Central memory CD8-positive, alpha-beta T cell (primary cell): ENCODE measurements around the gene CYLD.

ENCODE experiments used
- ATAC-seq: fragments of 150-1000 bp; cut with Tn5 transposase; replicated peaks from 2 replicates; pipeline ENCODE4 v1.10.0; 2022; ENCODE audit warnings: mild to moderate bottlenecking, moderate FRiP score, moderate number of reproducible peaks; ENCODE audit not compliant: poor library complexity, severe bottlenecking; ENCODE audit errors: extremely low read depth
- DNase-seq, 2 donors: peaks; one replicate each; pipeline ENCODE4 v3.0.0; 2021; ENCODE audit warnings: low spot score in 2 of 2
- H3K27ac Mint-ChIP-seq: one replicate; pipeline ENCODE4 v1.8.0; 2022; ENCODE audit warnings: low read depth, mild to moderate bottlenecking, moderate library complexity, mixed read lengths
- H3K27me3 Mint-ChIP-seq: one replicate; pipeline ENCODE4 v1.8.0; 2022; ENCODE audit warnings: mixed read lengths
- H3K36me3 Mint-ChIP-seq: one replicate; pipeline ENCODE4 v1.8.0; 2022; ENCODE audit warnings: mild to moderate bottlenecking, moderate library complexity, mixed read lengths; ENCODE audit not compliant: insufficient read depth
- H3K4me1 Mint-ChIP-seq: one replicate; pipeline ENCODE4 v1.8.0; 2022; ENCODE audit warnings: mixed read lengths
- H3K4me3 Mint-ChIP-seq: one replicate; pipeline ENCODE4 v1.8.0; 2022; ENCODE audit warnings: mild to moderate bottlenecking, moderate library complexity, mixed read lengths
- H3K9me3 Mint-ChIP-seq: one replicate; pipeline ENCODE4 v1.8.0; 2022; ENCODE audit warnings: mixed read lengths

Gene CYLD

GRCh38 chr16:50781518-50781917 is 39.6 kb downstream of the CYLD start:
- Mint-ChIP-seq H3K27ac (peak overlapping the region; percentile 74), H3K36me3 (peaks cover 82% of the 10 kb centered on the region), H3K4me3 (peak overlapping the region; percentile 57), H3K27me3 (no peaks in the 10 kb centered on the region), H3K4me1 (peaks cover 36% of the 10 kb centered on the region), H3K9me3 (no peaks in the 10 kb centered on the region)
- ATAC-seq (peak; percentile 62), DNase-seq (no peak)

- peaks cover 69% of the 10 kb centered on the region for H3K36me3 Mint-ChIP-seq
- H3K9me3 Mint-ChIP-seq = peaks cover 5% of the 10 kb centered on the region
- no peak for ATAC-seq
- H3K27ac Mint-ChIP-seq = peak overlapping the region; percentile 52
- H3K4me3 Mint-ChIP-seq = no peak overlapping the region
- no peak for DNase-seq
- H3K27me3 Mint-ChIP-seq = no peaks in the 10 kb centered on the region
- H3K4me1 Mint-ChIP-seq = peaks cover 11% of the 10 kb centered on the region
Measured at GRCh38 chr16:50789757-50790156, 47.9 kb downstream of the CYLD start.

- Mint-ChIP-seq H3K9me3 (peaks cover 5% of the 10 kb centered on the region), H3K4me1 (peaks cover 11% of the 10 kb centered on the region)
Measured at GRCh38 chr16:50791522-50791921, 49.6 kb downstream of the CYLD start.

GRCh38 chr16:50796829-50797228 is 54.9 kb downstream of the CYLD start:
- no peaks in the 10 kb centered on the region for H3K27me3 Mint-ChIP-seq
- peak overlapping the region; percentile 29 for H3K27ac Mint-ChIP-seq
- H3K36me3 Mint-ChIP-seq = peaks cover 70% of the 10 kb centered on the region
- ATAC-seq (no peak), DNase-seq (no peak)
- H3K4me3 Mint-ChIP-seq = no peak overlapping the region
- H3K9me3 Mint-ChIP-seq = no peaks in the 10 kb centered on the region
- peaks cover 5% of the 10 kb centered on the region for H3K4me1 Mint-ChIP-seq

More at GRCh38 chr16:50791522-50791921, 49.6 kb downstream of the CYLD start:
- H3K27ac Mint-ChIP-seq = no peak overlapping the region
- DNase-seq = no peak
- no peak for ATAC-seq
- peaks cover 73% of the 10 kb centered on the region for H3K36me3 Mint-ChIP-seq
- no peak overlapping the region for H3K4me3 Mint-ChIP-seq
- H3K27me3 Mint-ChIP-seq = no peaks in the 10 kb centered on the region

- H3K27me3 Mint-ChIP-seq = no peaks in the 10 kb centered on the region
- peaks cover 5% of the 10 kb centered on the region for H3K4me1 Mint-ChIP-seq
- no peak overlapping the region for H3K4me3 Mint-ChIP-seq
- H3K36me3 Mint-ChIP-seq = peaks cover 65% of the 10 kb centered on the region
- ATAC-seq = no peak
- H3K9me3 Mint-ChIP-seq = no peaks in the 10 kb centered on the region
- H3K27ac Mint-ChIP-seq = peak overlapping the region; percentile 29
- no peak for DNase-seq
Measured at GRCh38 chr16:50797456-50797855, 55.6 kb downstream of the CYLD start.

GRCh38 chr16:50800074-50800473 is 58.2 kb downstream of the CYLD start:
- no peaks in the 10 kb centered on the region for H3K27me3 Mint-ChIP-seq
- peaks cover 5% of the 10 kb centered on the region for H3K4me1 Mint-ChIP-seq
- peaks cover 40% of the 10 kb centered on the region for H3K36me3 Mint-ChIP-seq
- H3K4me3 Mint-ChIP-seq = no peak overlapping the region
- no peaks in the 10 kb centered on the region for H3K9me3 Mint-ChIP-seq
- H3K27ac Mint-ChIP-seq = peak overlapping the region; percentile 70
- DNase-seq (no peak), ATAC-seq (no peak)

- Mint-ChIP-seq H3K36me3 (peaks cover 30% of the 10 kb centered on the region), H3K4me1 (peaks cover 10% of the 10 kb centered on the region), H3K9me3 (no peaks in the 10 kb centered on the region), H3K4me3 (no peak overlapping the region), H3K27ac (peak overlapping the region; percentile 70), H3K27me3 (no peaks in the 10 kb centered on the region)
- ATAC-seq = no peak
- no peak for DNase-seq
Measured at GRCh38 chr16:50801036-50801435, 59.1 kb downstream of the CYLD start.

- no peak for DNase-seq
- no peaks in the 10 kb centered on the region for H3K27me3 Mint-ChIP-seq
- ATAC-seq = no peak
Measured at GRCh38 chr16:50802000-50802399, 60.1 kb downstream of the CYLD start.

GRCh38 chr16:50802961-50803360 is 61.1 kb downstream of the CYLD start:
- DNase-seq (no peak), ATAC-seq (no peak)
- H3K4me3 Mint-ChIP-seq = no peak overlapping the region
- no peaks in the 10 kb centered on the region for H3K27me3 Mint-ChIP-seq
- peaks cover 16% of the 10 kb centered on the region for H3K36me3 Mint-ChIP-seq
- H3K4me1 Mint-ChIP-seq = peaks cover 8% of the 10 kb centered on the region
- no peaks in the 10 kb centered on the region for H3K9me3 Mint-ChIP-seq
- H3K27ac Mint-ChIP-seq = peak overlapping the region; percentile 26

More at GRCh38 chr16:50802000-50802399, 60.1 kb downstream of the CYLD start:
- Mint-ChIP-seq H3K27ac (no peak overlapping the region), H3K9me3 (no peaks in the 10 kb centered on the region), H3K4me3 (no peak overlapping the region), H3K4me1 (peaks cover 10% of the 10 kb centered on the region), H3K36me3 (peaks cover 24% of the 10 kb centered on the region)

GRCh38 chr16:50804290-50804907 is 62.5 kb downstream of the CYLD start:
- DNase-seq = no peak
- H3K36me3 Mint-ChIP-seq = peaks cover 6% of the 10 kb centered on the region
- H3K27ac Mint-ChIP-seq = peak overlapping the region; percentile 26
- peaks cover 8% of the 10 kb centered on the region for H3K4me1 Mint-ChIP-seq
- H3K4me3 Mint-ChIP-seq = no peak overlapping the region
- no peaks in the 10 kb centered on the region for H3K27me3 Mint-ChIP-seq
- ATAC-seq = no peak
- H3K9me3 Mint-ChIP-seq = no peaks in the 10 kb centered on the region

GRCh38 chr16:50806099-50807062 is 64.5 kb downstream of the CYLD start:
- peak overlapping the region; percentile 33 for H3K4me3 Mint-ChIP-seq
- peaks cover 8% of the 10 kb centered on the region for H3K4me1 Mint-ChIP-seq
- H3K9me3 Mint-ChIP-seq = no peaks in the 10 kb centered on the region
- no peaks in the 10 kb centered on the region for H3K27me3 Mint-ChIP-seq
- ATAC-seq = peak; percentile 98
- DNase-seq = peak; percentile 77 to 82
- H3K27ac Mint-ChIP-seq = peak overlapping the region; percentile 10
- H3K36me3 Mint-ChIP-seq = peaks cover 4% of the 10 kb centered on the region

GRCh38 chr16:50808929-50809538 is 67.1 kb downstream of the CYLD start:
- Mint-ChIP-seq H3K27me3 (no peaks in the 10 kb centered on the region), H3K4me3 (no peak overlapping the region), H3K27ac (no peak overlapping the region), H3K9me3 (no peaks in the 10 kb centered on the region), H3K4me1 (peaks cover 8% of the 10 kb centered on the region), H3K36me3 (peaks cover 3% of the 10 kb centered on the region)
- ATAC-seq (no peak), DNase-seq (no peak)
